Measurements from ENCODE around the gene LRRC55. TPM values are rescaled to one million over a fixed set of nuclear protein-coding genes. Genes with fewer than 3 reads are reported as not detected.

The LRRC55 gene
- total and polyA plus RNA-seq, 9 of the 15 experiments (the other 6 are each of a cell fraction or from before 2014, with no cell fraction given): not detected

GRCh38 chr11:57231539-57232253, 49.9 kb downstream of the LRRC55 start:
- ATAC-seq: no peak
- no TSS peak for BruUV-seq (replicated peaks)
- no peak overlapping the region for H3K4me2 ChIP-seq (ENCODE audit: insufficient read depth, low read length)
- no peak overlapping the region for H3K9ac ChIP-seq (ENCODE audit: insufficient read depth in 1 of 2, low read depth in 2 of 2, low read length in 2 of 2)
- H3K9me3 ChIP-seq (replicated peaks; ENCODE audit: control insufficient read depth, insufficient read depth, low read depth, low read length): no peaks in the 10 kb centered on the region
- no peaks in the 10 kb centered on the region for H3K9me1 ChIP-seq (ENCODE audit: control insufficient read depth, insufficient read depth, low read length)
- no peaks in the 10 kb centered on the region; the same call in 1 of the 2 replicates for H4K20me1 ChIP-seq (replicated peaks; ENCODE audit: control insufficient read depth, insufficient read depth, low read length)
- no peak overlapping the region for H2AFZ ChIP-seq (ENCODE audit: low read depth, low read length)
- H3K27ac ChIP-seq (ENCODE audit: extremely low read depth, low read depth, low read length): no peak overlapping the region
- FAIRE-seq: no peak
- TF ChIP-seq THRB (CRISPR knock-in tag; conservative IDR thresholded peaks at IDR 0.05) (0 out of 2 replicates have a peak, but pooled peaks have one; percentile 29), OTX1 (CRISPR knock-in tag; IDR thresholded peaks at IDR 0.05) (peak; percentile 60; the same call in 1 of the 2 replicates), HBP1 (CRISPR knock-in tag; IDR thresholded peaks at IDR 0.05) (0 out of 2 replicates have a peak, but pooled peaks have one; percentile 32), ZFX (CRISPR knock-in tag; IDR thresholded peaks at IDR 0.05) (no peak), ZBTB26 (CRISPR knock-in tag; IDR thresholded peaks at IDR 0.05) (0 out of 2 replicates have a peak, but pooled peaks have one; percentile 64), IRF2 (CRISPR knock-in tag; IDR thresholded peaks at IDR 0.05) (no peak), ZNF512 (tag; IDR thresholded peaks at IDR 0.05) (peak; percentile 95), SMAD1 (IDR thresholded peaks at IDR 0.05; ENCODE audit: low read depth, low read length, partially characterized antibody) (no peak)
- 0% methylated on average over 1 of the region's 3 CpGs for WGBS (ENCODE audit: insufficient coverage, low coverage, missing lambda C conversion rate)
- H3K36me3 ChIP-seq (ENCODE audit: control insufficient read depth, insufficient read depth, low read length): no peaks in the 10 kb centered on the region
- in situ Hi-C loops (cut with MboI) (no loop called here), intact Hi-C loops (cut with micrococcal nuclease) (no loop called here)
- no peak for DNase-seq (ENCODE audit: extremely low read depth in 1 of 4, low spot score in 3 of 4)
- peaks cover 12 to 19% of the 10 kb centered on the region in 2 experiments for H3K4me1 ChIP-seq (replicated peaks in 1 of 2; ENCODE audit: control insufficient read depth in 2 of 2, insufficient read depth in 2 of 2, low read length in 2 of 2)
- no peak overlapping the region for H3K4me3 ChIP-seq
- CTCF ChIA-PET (ENCODE audit: low intra/inter-chr PET ratio): no interaction called here
- no peaks in the 10 kb centered on the region; the same call in 2 of the 3 replicates for H3K79me2 ChIP-seq (ENCODE audit: control insufficient read depth, insufficient read depth, low read length)
- peaks cover 8 to 21% of the 10 kb centered on the region in 2 experiments for H3K27me3 ChIP-seq (ENCODE audit: control insufficient read depth in 2 of 2, insufficient read depth in 2 of 2, low read length in 2 of 2)
- POLR2A ChIA-PET: interaction anchor here (1.4 kb wide), 1 partner anchor 11 kb away, joined by 4 read pairs; no protein-coding TSS in a partner anchor
